LNCAP (cell line): ENCODE results near the gene COPS9.

Experiments
- CTCF ChIP-seq: fragments of 450-650 bp; IDR thresholded peaks from 2 replicates; pipeline ENCODE4 v1.5.1; 2017; ENCODE audit warnings: mild to moderate bottlenecking

COPS9 gene

GRCh38 chr2:240179186-240179815 lies 43.2 kb upstream of the COPS9 start:
- no peak for TF ChIP-seq CTCF

- TF ChIP-seq CTCF: no peak
Observed at GRCh38 chr2:240178564-240178963, 42.5 kb upstream of the COPS9 start.

- no peak for TF ChIP-seq CTCF
Observed at GRCh38 chr2:240174496-240174895, 38.4 kb upstream of the COPS9 start.

GRCh38 chr2:240172071-240172895 lies 36.2 kb upstream of the COPS9 start:
- TF ChIP-seq CTCF: no peak

- TF ChIP-seq CTCF: no peak
Observed at GRCh38 chr2:240170883-240171282, 34.8 kb upstream of the COPS9 start.

GRCh38 chr2:240170354-240170735 lies 34.2 kb upstream of the COPS9 start:
- TF ChIP-seq CTCF: no peak

GRCh38 chr2:240169486-240170353 lies 33.6 kb upstream of the COPS9 start:
- TF ChIP-seq CTCF: no peak
